K562 treated with DMSO at 1 percent for 4 hours (cell line): ENCODE data around the gene ADSL. TPM values are rescaled to one million over a fixed set of nuclear protein-coding genes. Genes with fewer than 3 reads are reported as not detected.

Experiments
- total RNA-seq: library from RNA; unstranded; fragments of 300-600 nt; gene quantifications from 2 replicates; pipeline ENCODE4 v1.2.3, GENCODE V29; 2022; ENCODE audit not compliant: insufficient read depth

ADSL gene
- 69.3 and 84.8 TPM in 2 replicates for total RNA-seq

GRCh38 chr22:40346185-40347118, at the start of gene ADSL:
ADSL (plus strand) TSS chr22:40346500; CDS start chr22:40346559, 59 bp downstream.

Other genes starting within 250 kb of the ADSL start
- gene TNRC6B, start 168.6 kb upstream of the ADSL start, total RNA-seq = 2.3 and 3.8 TPM in 2 replicates
- gene SGSM3, start 24.1 kb downstream of the ADSL start, total RNA-seq = 45.2 and 53.0 TPM in 2 replicates